NCI-H2227 (cell line): ENCODE data around the gene ZSCAN31.

Experiments used
- DNase-seq: peaks from one replicate; lab custom pipeline; 2025; ENCODE audit not compliant: unreplicated experiment; lab: John Stamatoyannopoulos, UW

The ZSCAN31 gene

DNA sequence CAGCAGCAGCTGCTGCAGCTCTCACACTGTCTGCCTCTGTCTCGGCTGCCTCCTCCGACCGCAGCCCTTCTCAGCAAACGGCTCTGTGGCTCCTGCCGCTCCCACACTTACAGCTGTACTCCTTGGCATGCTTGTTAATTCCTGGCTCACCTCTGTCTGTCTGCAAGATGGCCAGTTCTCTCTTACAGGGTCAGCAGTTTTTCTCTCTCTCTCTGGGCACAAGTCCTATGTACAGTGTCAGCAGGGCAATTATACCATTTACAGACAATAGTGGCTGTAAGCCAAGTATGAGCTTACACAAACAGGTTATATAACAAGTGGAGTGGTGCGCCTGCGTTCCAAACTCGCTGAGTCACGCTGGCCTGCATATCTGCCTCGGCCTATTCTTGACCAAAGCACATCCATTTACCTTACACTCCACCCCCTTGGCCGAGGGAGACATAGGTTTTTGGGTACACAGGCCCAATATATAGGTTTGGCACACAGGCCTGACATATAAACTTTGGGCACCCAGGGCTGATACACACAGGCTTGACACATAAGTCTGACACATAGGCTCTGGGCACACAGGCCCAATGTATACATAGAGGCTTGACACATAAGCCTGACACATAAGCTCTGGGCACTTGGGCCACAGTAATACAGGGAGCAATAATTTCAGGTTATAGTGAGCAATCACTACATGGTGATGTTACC, 18.2 kb upstream of the ZSCAN31 start:
- DNase-seq = peak; percentile 65

GRCh38 chr6:28353356-28353755, 17.4 kb upstream of the ZSCAN31 start:
- no peak for DNase-seq

- DNase-seq = no peak
Observed at GRCh38 chr6:28351493-28351925, 15.6 kb upstream of the ZSCAN31 start.

- peak; percentile 12 for DNase-seq
Observed at GRCh38 chr6:28351087-28351486, 15.1 kb upstream of the ZSCAN31 start.

DNA sequence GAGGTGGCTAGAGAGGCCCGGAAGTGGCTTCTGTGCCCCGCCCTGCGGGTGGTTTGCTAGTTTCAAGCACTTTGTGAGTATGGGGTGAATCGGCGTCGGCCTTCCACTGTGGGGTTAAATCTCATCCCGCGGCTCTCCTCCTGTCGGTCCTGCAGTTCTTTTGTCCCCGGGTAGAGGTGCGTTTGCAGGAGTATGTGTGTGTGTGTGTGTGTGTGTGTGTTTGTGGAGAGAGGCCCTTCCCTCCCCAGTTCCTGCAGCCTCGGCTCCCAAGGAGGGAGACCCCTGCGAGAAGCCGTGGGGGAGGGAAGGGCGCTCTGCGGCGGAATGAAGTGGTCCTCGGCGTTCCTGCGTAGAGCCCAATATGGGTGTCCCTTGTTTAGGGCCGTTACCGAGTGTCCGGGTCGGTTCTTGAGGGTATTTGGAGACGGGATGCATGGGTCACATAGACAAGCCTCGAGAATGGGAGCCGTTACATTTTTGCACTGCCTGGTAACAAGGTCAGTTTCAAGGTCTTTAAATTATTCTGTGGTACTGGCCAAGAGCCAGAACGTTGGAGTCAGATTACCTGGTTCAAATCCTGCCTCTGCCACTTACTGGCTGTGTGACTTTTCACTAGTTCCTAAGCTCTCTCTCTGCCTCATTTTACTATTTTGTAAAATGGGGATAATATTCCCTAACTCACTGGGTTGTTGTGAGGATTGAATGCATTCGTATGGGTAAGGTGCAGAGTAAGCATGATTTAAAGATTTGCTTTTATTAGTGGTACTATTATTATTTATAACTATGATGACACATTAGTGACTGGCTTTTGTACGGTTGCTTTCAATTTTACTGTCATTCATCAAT, 14.2 kb upstream of the ZSCAN31 start, which contains the start of gene ZKSCAN3:
TSS of gene ZKSCAN3 (plus strand) at position 56 of the 846 bp plus-strand sequence. CDS start 9,640 bp downstream, outside the sequence.
- peak; percentile 91 for DNase-seq

DNA sequence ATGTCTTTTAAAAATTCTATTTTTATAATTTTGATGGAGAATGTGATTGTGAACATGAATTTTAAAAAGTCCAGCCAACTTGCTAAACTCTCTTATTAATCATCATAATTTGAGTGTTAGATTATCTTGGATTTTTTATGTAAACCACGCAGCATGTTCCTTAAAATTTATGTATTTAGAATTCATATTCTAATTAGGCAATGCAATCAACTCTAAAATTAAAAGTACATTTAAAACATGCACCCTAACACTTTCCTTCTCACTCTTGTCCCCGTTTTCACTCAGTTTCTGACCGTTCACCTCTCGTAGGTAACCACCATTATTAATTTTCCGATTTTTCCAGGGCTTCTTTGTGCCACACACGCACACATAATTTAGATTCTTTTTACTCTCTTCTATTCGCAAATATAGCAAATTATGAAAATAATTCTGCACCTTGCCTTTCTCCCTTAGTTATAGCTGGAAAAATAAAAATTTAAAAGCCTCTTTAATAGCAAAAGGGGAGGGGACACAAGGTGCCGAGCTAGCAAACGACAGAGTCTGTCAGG, 13.5 kb upstream of the ZSCAN31 start:
- no peak for DNase-seq

- DNase-seq = no peak
Observed at GRCh38 chr6:28347119-28347518, 11.2 kb upstream of the ZSCAN31 start.

- no peak for DNase-seq
Observed at GRCh38 chr6:28345201-28345600, 9.3 kb upstream of the ZSCAN31 start.

DNA sequence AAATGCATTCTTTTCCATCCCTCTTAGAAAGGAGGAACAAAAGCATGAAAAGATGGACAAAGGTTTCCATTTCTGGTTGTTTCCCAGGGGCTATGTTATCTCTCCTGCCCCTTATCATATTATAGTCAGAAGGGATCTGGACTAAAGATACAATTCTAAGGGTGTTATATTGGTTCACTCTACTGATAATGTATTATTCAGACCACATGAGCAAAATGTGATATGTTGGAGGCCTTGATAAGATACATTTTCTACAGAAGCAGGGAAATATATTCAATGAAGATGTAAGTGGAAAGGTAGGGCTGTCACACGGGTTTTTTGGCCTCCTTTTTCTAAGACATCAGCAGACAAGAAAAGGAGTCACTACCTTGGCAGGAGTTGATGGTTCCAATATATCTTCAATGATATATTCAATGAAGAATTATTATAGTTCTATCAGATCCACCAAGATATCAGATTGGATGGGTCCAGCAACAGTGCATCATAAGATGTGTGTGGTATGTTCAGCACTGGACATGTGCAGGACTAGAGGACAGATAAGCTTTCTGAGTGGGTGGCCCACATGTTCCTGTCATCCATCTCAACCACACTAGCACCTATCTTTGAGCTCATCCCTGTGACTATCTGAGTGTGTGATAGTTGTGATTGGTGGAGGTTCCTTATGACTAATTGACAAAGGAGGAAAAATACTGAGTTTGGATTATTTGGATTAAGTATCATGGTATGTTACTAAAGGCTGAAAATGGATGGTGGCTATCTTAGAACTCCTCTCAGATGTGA, 8.1 kb upstream of the ZSCAN31 start:
- DNase-seq = no peak

DNA sequence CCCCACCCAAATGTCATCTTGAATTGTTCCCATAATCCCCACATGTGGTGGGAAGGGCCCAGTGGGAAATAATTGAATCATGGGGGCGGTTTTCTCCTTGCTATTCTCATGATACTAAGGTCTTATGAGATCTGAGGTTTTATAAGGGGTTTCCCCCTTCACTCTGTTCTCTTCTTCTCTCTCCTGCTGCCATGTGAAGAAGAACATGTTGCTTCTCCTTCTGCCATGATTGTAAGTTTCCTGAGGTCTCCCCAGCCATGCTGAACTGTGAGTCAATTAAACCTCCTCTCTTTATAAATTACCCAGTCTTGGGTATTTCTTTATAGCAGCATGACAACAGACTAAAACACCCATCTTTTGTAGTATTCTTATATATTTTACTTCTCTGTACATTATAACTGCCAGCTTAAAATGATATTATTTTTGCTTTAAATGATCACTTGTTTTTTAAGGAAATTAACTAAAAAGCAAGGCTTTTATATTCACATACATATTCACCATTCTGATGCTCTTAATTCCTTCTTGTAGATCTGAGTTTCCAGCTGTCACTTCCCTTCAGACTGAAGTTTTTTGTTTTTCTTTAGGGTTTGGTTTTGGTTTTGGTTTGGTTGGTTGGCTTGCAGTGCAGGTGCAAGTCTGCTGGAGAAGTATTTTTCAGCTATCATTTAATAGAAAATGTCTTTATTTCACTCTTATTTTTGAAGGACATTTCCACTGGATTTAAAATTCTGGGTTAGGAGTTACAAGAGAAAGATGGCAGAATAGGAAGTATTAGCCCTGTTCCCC, 4.6 kb upstream of the ZSCAN31 start:
- no peak for DNase-seq

DNA sequence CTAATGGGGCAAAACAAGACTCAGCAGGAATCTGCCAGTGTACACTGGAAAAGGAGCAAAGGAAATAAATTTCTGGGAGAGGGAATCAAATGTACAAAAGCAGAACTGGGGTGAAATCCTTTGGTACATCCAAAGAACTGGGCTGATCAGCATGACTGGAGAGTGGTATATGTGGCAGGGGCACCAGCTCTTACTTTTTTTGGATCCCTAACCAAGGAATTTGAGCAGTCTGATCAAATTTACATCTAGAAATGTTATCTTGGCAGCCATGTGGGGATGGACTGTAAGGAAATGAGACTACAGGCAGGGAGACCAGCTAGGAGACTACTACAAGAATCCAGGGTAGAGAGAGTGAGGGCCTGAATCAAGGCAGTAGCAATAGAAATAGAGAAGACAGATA, 1.2 kb upstream of the ZSCAN31 start:
- no peak for DNase-seq

GRCh38 chr6:28336284-28337120, 554 bp upstream of the ZSCAN31 start:
- peak; percentile 48 for DNase-seq

- DNase-seq = no peak
Observed at GRCh38 chr6:28335040-28335563, 846 bp downstream of the ZSCAN31 start.

GRCh38 chr6:28334286-28335039, 1.5 kb downstream of the ZSCAN31 start:
- no peak for DNase-seq

- DNase-seq = no peak
Observed at GRCh38 chr6:28333599-28334018, 2.3 kb downstream of the ZSCAN31 start.

DNA sequence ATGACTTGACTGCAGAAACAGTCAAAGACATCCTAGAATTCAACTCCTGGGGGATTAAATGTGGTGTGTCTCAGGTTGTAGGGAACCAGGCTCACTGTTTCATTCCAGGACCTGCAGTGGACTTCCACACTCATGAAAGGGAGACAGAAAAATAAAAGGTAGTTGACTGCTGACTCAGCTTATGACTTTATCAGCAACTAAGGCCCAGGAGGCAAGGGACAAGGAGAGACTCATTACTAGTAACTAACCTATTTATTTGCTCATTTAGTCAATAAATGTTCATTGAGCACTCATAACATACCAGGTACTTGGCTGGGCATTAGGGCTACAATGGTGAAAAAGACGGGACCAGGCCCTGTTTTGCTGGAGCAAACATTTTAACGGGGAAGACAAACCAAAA, 2.9 kb downstream of the ZSCAN31 start:
- no peak for DNase-seq

- DNase-seq = no peak
Observed at GRCh38 chr6:28330041-28330440, 5.9 kb downstream of the ZSCAN31 start.

DNA sequence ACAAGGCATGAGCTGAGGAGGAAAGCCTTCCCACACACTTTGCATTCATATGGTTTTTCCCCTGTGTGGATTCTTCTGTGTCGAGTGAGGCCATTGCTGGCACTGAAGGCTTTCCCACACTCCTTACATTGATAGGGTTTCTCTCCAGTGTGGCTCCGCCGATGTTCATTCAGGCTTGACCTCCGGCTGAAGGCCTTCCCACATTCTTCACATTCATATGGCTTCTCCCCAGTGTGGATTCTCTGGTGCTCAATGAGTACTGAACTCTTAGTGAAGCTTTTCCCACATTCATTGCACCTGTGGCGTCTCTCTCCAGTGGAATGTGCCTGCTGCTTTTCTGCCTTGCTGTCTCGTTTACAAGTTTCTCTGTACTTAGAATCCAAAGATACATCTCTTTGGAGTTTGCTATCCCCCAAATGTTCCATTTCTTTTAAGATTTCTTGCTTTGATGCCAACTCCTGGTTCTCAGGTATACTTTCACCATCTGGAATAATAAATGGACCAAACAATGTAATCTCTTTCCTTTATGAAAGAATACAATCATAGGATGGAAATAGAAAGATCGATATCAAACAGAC, 9.5 kb downstream of the ZSCAN31 start:
- DNase-seq = no peak
